Right ventricle myocardium inferior (tissue), 1 donor: ENCODE results near the gene OR1F1. TPM values are rescaled to one million over a fixed set of nuclear protein-coding genes. Genes with fewer than 3 reads are reported as not detected.
A peak's percentile ranks its signal among the peaks of the same experiment; 100 is the strongest.
"Not testable (repeated sequence)": the region's sequence is repeated elsewhere in the genome, so short reads cannot be mapped to it uniquely, and the experiment has no call there.

Source experiments
- ATAC-seq: fragments of 200-7000 bp; cut with Tn5 transposase; one replicate; pipeline ENCODE4 v1.9.1; 2020; ENCODE audit warnings: mild to moderate bottlenecking, moderate library complexity
- DNase-seq: peaks from one replicate; pipeline ENCODE4 v3.0.0; 2021; ENCODE audit errors: missing footprints
- intact Hi-C: fragments of 100-400 bp; cut with DNase I; formaldehyde crosslinking; loops from one replicate; pipeline ENCODE4 v1.11.0; 2022
- total RNA-seq: library from RNA; stranded (reverse); fragmentation: NEBNext Ultra II Directional; extraction: Animal tissue kit (Norgen Biotek cat#: 25700); gene quantifications from one replicate; pipeline ENCODE4 v1.2.1, GENCODE V29; 2021
- donor health status: DM: no; HTN: yes; CAD: no; lungs with severe emphysema.

Gene OR1F1
- total RNA-seq, 1 donor from 2014 or later, result not detected

- intact Hi-C loops, result loop anchor here (2.0 kb wide), 1 partner anchor 15 kb away; the partner anchor contains the start of gene ZNF213
- DNase-seq (peak; percentile 88), ATAC-seq (peak; percentile 56)
Measured at GRCh38 chr16:3149630-3150345, 38.2 kb upstream of the OR1F1 start.

- DNase-seq (peak; percentile 96), ATAC-seq (peak; percentile 94)
- intact Hi-C loops, result loop anchor here (2.0 kb wide), 1 partner anchor 16 kb away; the partner anchor contains the start of gene ZNF213
Measured at GRCh38 chr16:3150346-3151218, 37.4 kb upstream of the OR1F1 start.

GRCh38 chr16:3152027-3152276, 36.1 kb upstream of the OR1F1 start:
- intact Hi-C loops, result loop anchor here (1.0 to 2.0 kb wide), 2 partner anchors 93 to 349 kb away; partner anchors contain the start of gene CLUAP1
- no peak for ATAC-seq
- peak; percentile 11 for DNase-seq

- peak; percentile 62 for ATAC-seq
- DNase-seq, result peak; percentile 86
- intact Hi-C loops, result loop anchor here (1.0 to 2.0 kb wide), 2 partner anchors 93 to 348 kb away; partner anchors contain the start of gene CLUAP1
Measured at GRCh38 chr16:3152277-3152990, 35.6 kb upstream of the OR1F1 start.

- intact Hi-C loops, result loop anchor here (1.0 to 2.0 kb wide), 2 partner anchors 94 to 348 kb away; partner anchors contain the start of gene CLUAP1
- ATAC-seq, result no peak
- DNase-seq, result no peak
Measured at GRCh38 chr16:3152991-3153368, 35.0 kb upstream of the OR1F1 start.

GRCh38 chr16:3155181-3155580, 32.8 kb upstream of the OR1F1 start:
- no peak for ATAC-seq
- DNase-seq, result no peak
- intact Hi-C loops, result no loop called here

GRCh38 chr16:3155972-3156371, 32.0 kb upstream of the OR1F1 start:
- intact Hi-C loops, result no loop called here
- ATAC-seq, result no peak
- DNase-seq, result no peak

- ATAC-seq (peak; percentile 9), DNase-seq (peak; percentile 66)
- intact Hi-C loops, result loop anchor here (2.0 kb wide), 1 partner anchor 23 kb away; the partner anchor contains the start of gene ZNF213
Measured at GRCh38 chr16:3157229-3158025, 30.6 kb upstream of the OR1F1 start.

GRCh38 chr16:3158026-3158509, 29.9 kb upstream of the OR1F1 start:
- peak; percentile 35 for ATAC-seq
- DNase-seq, result peak; percentile 64
- intact Hi-C loops, result loop anchor here (2.0 kb wide), 1 partner anchor 23 kb away; the partner anchor contains the start of gene ZNF213

- DNase-seq (peak; percentile 87), ATAC-seq (peak; percentile 90)
- intact Hi-C loops, result loop anchor here (2.0 kb wide), 1 partner anchor 24 kb away; the partner anchor contains the start of gene ZNF213
Measured at GRCh38 chr16:3158510-3159314, 29.3 kb upstream of the OR1F1 start.

- intact Hi-C loops, result no loop called here
- no peak for ATAC-seq
- DNase-seq, result no peak
Measured at GRCh38 chr16:3161235-3162018, 26.6 kb upstream of the OR1F1 start.

GRCh38 chr16:3164121-3164991, 23.6 kb upstream of the OR1F1 start:
- intact Hi-C loops, result no loop called here

GRCh38 chr16:3165111-3165822, 22.7 kb upstream of the OR1F1 start:
- ATAC-seq (no peak), DNase-seq (no peak)
- intact Hi-C loops, result loop anchor here (5.0 kb wide), 1 partner anchor 108 kb away; no protein-coding TSS in a partner anchor

More at GRCh38 chr16:3164121-3164991, 23.6 kb upstream of the OR1F1 start:
- DNase-seq (no peak), ATAC-seq (no peak)

- no peak for DNase-seq
- intact Hi-C loops, result loop anchor here (2.0 to 5.0 kb wide), 2 partner anchors 32 to 109 kb away; partner anchors contain the start of gene ZNF213
- no peak for ATAC-seq
Measured at GRCh38 chr16:3166505-3166886, 21.5 kb upstream of the OR1F1 start.

GRCh38 chr16:3168729-3169128, 19.3 kb upstream of the OR1F1 start:
- intact Hi-C loops, result loop anchor here (5.0 kb wide), 1 partner anchor 111 kb away; no protein-coding TSS in a partner anchor
- not testable (repeated sequence) for ATAC-seq, DNase-seq
